Hepatocyte (in vitro differentiated cells): ENCODE measurements around the gene CIZ1.

Experiments used
- EZH2 ChIP-seq: fragments of 200-600 bp; sonication (generic); IDR thresholded peaks from 2 replicates; pipeline ENCODE4 v1.6.1; 2016; ENCODE audit warnings: antibody characterized with exemption, mild to moderate bottlenecking, borderline replicate concordance
- EZH2phosphoT487 ChIP-seq: fragments of 200-600 bp; sonication (generic); IDR thresholded peaks from one replicate; pipeline ENCODE4 v1.6.1; 2018; ENCODE audit warnings: antibody characterized with exemption, mild to moderate bottlenecking, low read depth, moderate library complexity; ENCODE audit not compliant: unreplicated experiment, severe bottlenecking
- TF ChIP-seq, protein P1 (sequence below): fragments of 200-600 bp; sonication (generic); IDR thresholded peaks from 2 replicates; pipeline ENCODE4 v1.5.1; 2016; ENCODE audit warnings: antibody characterized with exemption, mild to moderate bottlenecking; ENCODE audit not compliant: poor library complexity

DNA sequence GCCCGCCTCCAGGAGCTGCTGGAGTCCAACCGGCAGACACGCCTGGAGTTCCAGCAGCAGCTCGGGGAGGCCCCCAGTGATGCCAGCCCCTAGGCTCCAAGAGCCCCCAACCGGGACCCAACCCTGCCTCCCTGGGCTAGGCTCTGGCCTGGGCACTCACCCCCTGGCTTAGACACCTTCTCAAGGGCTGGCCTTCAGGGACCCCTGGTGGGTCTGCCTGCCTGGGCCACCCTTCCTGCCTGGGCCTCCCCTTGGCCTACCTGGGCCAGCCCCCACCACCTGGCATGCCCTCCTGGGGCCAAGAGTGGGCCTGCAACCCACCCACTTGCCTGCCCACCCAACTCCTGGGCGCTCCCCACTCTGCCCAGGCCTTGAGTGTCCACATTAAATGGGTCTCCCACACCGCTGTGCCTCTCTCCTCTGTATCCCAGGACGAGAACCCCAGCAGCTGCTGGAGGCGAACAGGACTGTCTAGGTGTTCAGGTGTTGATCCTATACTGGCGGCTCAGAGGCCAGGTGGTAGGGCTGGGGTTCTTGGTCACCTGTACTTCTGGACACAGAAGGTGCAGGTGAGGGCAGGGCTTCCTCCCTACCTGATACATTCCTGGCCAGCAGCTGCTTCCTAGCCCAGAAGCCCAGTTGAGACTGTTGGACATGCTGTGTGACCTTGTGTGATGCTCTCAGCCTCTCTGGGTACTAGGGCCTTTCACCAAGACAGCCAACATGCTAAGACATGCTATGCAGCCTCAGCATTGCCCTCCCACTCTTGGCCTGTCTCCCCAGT lies 27.7 kb downstream of the CIZ1 start:
- TF ChIP-seq, protein P1, sequence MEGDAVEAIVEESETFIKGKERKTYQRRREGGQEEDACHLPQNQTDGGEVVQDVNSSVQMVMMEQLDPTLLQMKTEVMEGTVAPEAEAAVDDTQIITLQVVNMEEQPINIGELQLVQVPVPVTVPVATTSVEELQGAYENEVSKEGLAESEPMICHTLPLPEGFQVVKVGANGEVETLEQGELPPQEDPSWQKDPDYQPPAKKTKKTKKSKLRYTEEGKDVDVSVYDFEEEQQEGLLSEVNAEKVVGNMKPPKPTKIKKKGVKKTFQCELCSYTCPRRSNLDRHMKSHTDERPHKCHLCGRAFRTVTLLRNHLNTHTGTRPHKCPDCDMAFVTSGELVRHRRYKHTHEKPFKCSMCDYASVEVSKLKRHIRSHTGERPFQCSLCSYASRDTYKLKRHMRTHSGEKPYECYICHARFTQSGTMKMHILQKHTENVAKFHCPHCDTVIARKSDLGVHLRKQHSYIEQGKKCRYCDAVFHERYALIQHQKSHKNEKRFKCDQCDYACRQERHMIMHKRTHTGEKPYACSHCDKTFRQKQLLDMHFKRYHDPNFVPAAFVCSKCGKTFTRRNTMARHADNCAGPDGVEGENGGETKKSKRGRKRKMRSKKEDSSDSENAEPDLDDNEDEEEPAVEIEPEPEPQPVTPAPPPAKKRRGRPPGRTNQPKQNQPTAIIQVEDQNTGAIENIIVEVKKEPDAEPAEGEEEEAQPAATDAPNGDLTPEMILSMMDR: no peak
- TF ChIP-seq EZH2: no peak
- TF ChIP-seq EZH2phosphoT487: no peak
